H9 (cell line): ENCODE data around the gene PUM1. TPM values are rescaled to one million over a fixed set of nuclear protein-coding genes. Genes with fewer than 3 reads are reported as not detected.

ENCODE experiments used
- DNase-seq: peaks from one replicate; pipeline ENCODE4 v3.0.0-alpha.2; 2017
- H2AFZ ChIP-seq: one replicate; pipeline ENCODE4 v1.6.1; 2013; ENCODE audit warnings: mild to moderate bottlenecking, low read length, control low read depth, moderate library complexity
- H2AK5ac ChIP-seq: 2 replicates; pipeline ENCODE4 v1.6.1; 2013; ENCODE audit warnings: low read length, control low read depth, mixed read lengths; ENCODE audit not compliant: insufficient read length
- H2BK120ac ChIP-seq: one replicate; pipeline ENCODE4 v1.6.1; 2013; ENCODE audit warnings: low read depth, mild to moderate bottlenecking, low read length, control low read depth, inconsistent platforms; ENCODE audit not compliant: poor library complexity, severe bottlenecking
- H2BK12ac ChIP-seq: 2 replicates; pipeline ENCODE4 v1.6.1; 2013; ENCODE audit warnings: low read length, control low read depth, mixed read lengths, low read depth; ENCODE audit not compliant: insufficient read length
- H2BK15ac ChIP-seq: 2 replicates; pipeline ENCODE4 v1.6.1; 2013; ENCODE audit warnings: low read depth, low read length, control low read depth
- H2BK20ac ChIP-seq: one replicate; pipeline ENCODE4 v1.6.1; 2013; ENCODE audit warnings: low read depth, mild to moderate bottlenecking, low read length, control low read depth, inconsistent platforms; ENCODE audit not compliant: poor library complexity, severe bottlenecking
- H2BK5ac ChIP-seq: 2 replicates; pipeline ENCODE4 v1.6.1; 2013; ENCODE audit warnings: low read length, control low read depth, mixed read lengths; ENCODE audit not compliant: insufficient read length
- H3K14ac ChIP-seq: 2 replicates; pipeline ENCODE4 v1.6.1; 2013; ENCODE audit warnings: low read length, control low read depth; ENCODE audit not compliant: insufficient read depth
- H3K18ac ChIP-seq: 2 replicates; pipeline ENCODE4 v1.6.1; 2013; ENCODE audit warnings: low read depth, mild to moderate bottlenecking, mixed read lengths, low read length, control low read depth; ENCODE audit not compliant: insufficient read length
- H3K23ac ChIP-seq: 2 replicates; pipeline ENCODE4 v1.6.1; 2013; ENCODE audit warnings: low read length, control low read depth, mixed read lengths, low read depth; ENCODE audit not compliant: insufficient read length
- H3K23me2 ChIP-seq: 2 replicates; pipeline ENCODE4 v1.6.1; 2013; ENCODE audit warnings: low read depth, mild to moderate bottlenecking, mixed read lengths, low read length, control low read depth; ENCODE audit not compliant: insufficient read length, poor library complexity, severe bottlenecking
- H3K27ac ChIP-seq: 2 replicates; pipeline ENCODE4 v1.5.1; 2013; ENCODE audit warnings: low read length, control low read depth, mixed read lengths, low read depth; ENCODE audit not compliant: insufficient read length
- H3K27me3 ChIP-seq: 2 replicates; pipeline ENCODE4 v1.6.1; 2013; ENCODE audit warnings: low read length, control low read depth, inconsistent platforms; ENCODE audit not compliant: insufficient read depth
- H3K4ac ChIP-seq: 2 replicates; pipeline ENCODE4 v1.6.1; 2013; ENCODE audit warnings: low read depth, mild to moderate bottlenecking, control low read depth, inconsistent platforms, low read length, moderate library complexity
- H3K4me1 ChIP-seq: 2 replicates; pipeline ENCODE4 v1.6.1; 2013; ENCODE audit warnings: low read length, control low read depth, inconsistent platforms; ENCODE audit not compliant: insufficient read depth
- H3K4me2 ChIP-seq: 2 replicates; pipeline ENCODE4 v1.6.1; 2013; ENCODE audit warnings: low read length, control low read depth, mixed read lengths; ENCODE audit not compliant: insufficient read length, insufficient read depth
- H3K56ac ChIP-seq: 2 replicates; pipeline ENCODE4 v1.6.1; 2013; ENCODE audit warnings: low read depth, mild to moderate bottlenecking, mixed read lengths, low read length, control low read depth; ENCODE audit not compliant: insufficient read length
- H3K79me1 ChIP-seq: 2 replicates; pipeline ENCODE4 v1.6.1; 2013; ENCODE audit warnings: low read depth, mild to moderate bottlenecking, moderate library complexity, low read length, control low read depth, inconsistent platforms; ENCODE audit not compliant: insufficient read depth, poor library complexity, severe bottlenecking
- H3K79me2 ChIP-seq: 2 replicates; pipeline ENCODE4 v1.6.1; 2013; ENCODE audit warnings: low read length, control low read depth, inconsistent platforms; ENCODE audit not compliant: insufficient read depth
- H3K9ac ChIP-seq: 2 replicates; pipeline ENCODE4 v1.6.1; 2013; ENCODE audit warnings: low read length, control low read depth, mixed read lengths; ENCODE audit not compliant: insufficient read length; ENCODE audit errors: extremely low read depth
- H3K9me3 ChIP-seq: one replicate; pipeline ENCODE4 v1.6.1; 2013; ENCODE audit warnings: low read depth, low read length, inconsistent platforms; ENCODE audit not compliant: control insufficient read depth
- H3T11ph ChIP-seq: one replicate; pipeline ENCODE4 v1.6.1; 2013; ENCODE audit warnings: mild to moderate bottlenecking, low read length, control low read depth, inconsistent platforms
- H4K20me1 ChIP-seq: one replicate; pipeline ENCODE4 v1.6.1; 2013; ENCODE audit not compliant: control insufficient read depth, insufficient read length, insufficient read depth
- H4K5ac ChIP-seq: 2 replicates; pipeline ENCODE4 v1.6.1; 2013; ENCODE audit warnings: low read depth, mild to moderate bottlenecking, mixed read lengths, low read length, control low read depth; ENCODE audit not compliant: insufficient read length
- H4K8ac ChIP-seq: replicated peaks from 2 replicates; pipeline ENCODE4 v1.6.1; 2013; ENCODE audit warnings: low read length, control low read depth, mixed read lengths, low read depth; ENCODE audit not compliant: insufficient read length
- H4K91ac ChIP-seq: 2 replicates; pipeline ENCODE4 v1.6.1; 2013; ENCODE audit warnings: low read depth, mild to moderate bottlenecking, moderate library complexity, mixed read lengths, low read length, control low read depth; ENCODE audit not compliant: insufficient read length
- H3K27ac Mint-ChIP-seq, 3 experiments: 2 replicates in 2 of 3; 3 replicates in 1 of 3; pipeline ENCODE4 v1.8.0; 2020 to 2021; ENCODE audit warnings: mixed read lengths in 3 of 3, mild to moderate bottlenecking in 1 of 3, moderate library complexity in 1 of 3
- H3K27me3 Mint-ChIP-seq: 2 replicates; pipeline ENCODE4 v1.8.0; 2021; ENCODE audit warnings: low read depth, mild to moderate bottlenecking, moderate library complexity, mixed read lengths
- H3K36me3 Mint-ChIP-seq, 3 experiments: 2 replicates in 2 of 3; 3 replicates in 1 of 3; pipeline ENCODE4 v1.8.0; 2020 to 2021; ENCODE audit warnings: low read depth in 3 of 3, mixed read lengths in 3 of 3; ENCODE audit not compliant: insufficient read depth in 1 of 3
- H3K4me1 Mint-ChIP-seq, 2 experiments: 2 replicates each; pipeline ENCODE4 v1.8.0; 2020; ENCODE audit warnings: mixed read lengths in 2 of 2
- H3K4me3 Mint-ChIP-seq, 2 experiments: 2 replicates in 1 of 2; 3 replicates in 1 of 2; pipeline ENCODE4 v1.8.0; 2020 to 2021; ENCODE audit warnings: mild to moderate bottlenecking in 2 of 2, mixed read lengths in 2 of 2, moderate library complexity in 1 of 2
- H3K9me3 Mint-ChIP-seq, 2 experiments: 2 replicates in 1 of 2; 3 replicates in 1 of 2; pipeline ENCODE4 v1.8.0; 2020; ENCODE audit warnings: mild to moderate bottlenecking in 2 of 2, mixed read lengths in 2 of 2, moderate library complexity in 1 of 2
- WGBS: extraction: QIAGEN DNeasy Blood & Tissue Kit; methylation state at CpG from one replicate; pipeline ENCODE4 v1.1.7; 2013; ENCODE audit warnings: missing lambda C conversion rate, low lambda C conversion rate, mixed read lengths; ENCODE audit not compliant: insufficient read length; ENCODE audit errors: extremely low coverage; 5-methylcytosine and 5-hydroxymethylcytosine counted together
- total RNA-seq: library from RNA; stranded (reverse); gene quantifications from 2 replicates; pipeline ENCODE4 v1.2.1, GENCODE V29; 2021
- TF ChIP-seq, protein P1 (sequence below): fragments of 200-600 bp; sonication (generic); conservative IDR thresholded peaks from 3 replicates; pipeline ENCODE4 v1.8.0; 2021; ENCODE audit warnings: antibody characterized with exemption, mild to moderate bottlenecking

PUM1 gene
- total RNA-seq, 1 experiment from 2014 or later, result 164 TPM

DNA sequence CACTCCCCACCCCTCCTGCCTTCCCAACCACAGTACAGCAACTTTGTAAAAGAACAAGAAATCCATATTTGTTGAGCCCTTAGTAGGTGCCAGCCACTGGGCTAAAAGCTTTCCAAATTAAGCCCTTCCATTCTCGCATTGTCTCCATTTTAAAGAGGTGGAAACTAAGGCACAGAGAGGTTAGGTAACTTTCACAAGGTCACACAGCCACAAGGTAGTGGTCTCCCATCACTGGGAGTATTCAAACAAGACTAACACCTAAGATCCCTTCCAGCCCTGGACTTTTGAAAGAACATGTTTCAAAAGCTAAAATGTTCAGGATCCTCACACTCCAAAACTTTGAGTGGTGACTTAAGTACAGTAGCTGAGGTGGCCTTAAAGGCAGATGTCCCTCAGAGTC lies 160.1 kb downstream of the PUM1 start:
- Histone ChIP-seq H4K8ac (no peak overlapping the region), H3K27me3 (no peaks in the 10 kb centered on the region), H2BK15ac (no peak overlapping the region), H3K4me2 (no peak overlapping the region), H2AFZ (no peak overlapping the region), H3K56ac (no peak overlapping the region), H3K4ac (no peak overlapping the region), H4K91ac (no peak overlapping the region), H2AK5ac (no peak overlapping the region), H3K23ac (no peak overlapping the region), H3K14ac (no peak overlapping the region), H3K79me2 (0 out of 2 replicates have a peak, but pooled peaks cover 2% of the 10 kb centered on the region), H3T11ph (no peak overlapping the region), H3K4me1 (no peaks in the 10 kb centered on the region; the same call in 1 of the 2 replicates), H3K9me3 (no peaks in the 10 kb centered on the region), H3K23me2 (peaks cover 7% of the 10 kb centered on the region), H3K18ac (no peak overlapping the region), H4K5ac (no peak overlapping the region), H2BK5ac (no peak overlapping the region), H3K79me1 (no peaks in the 10 kb centered on the region), H4K20me1 (peaks cover 6% of the 10 kb centered on the region), H2BK20ac (no peak overlapping the region), H2BK12ac (no peak overlapping the region), H2BK120ac (no peak overlapping the region), H3K9ac (no peak overlapping the region), H3K27ac (no peak overlapping the region)
- Mint-ChIP-seq H3K4me3 (no peak overlapping the region), H3K27me3 (peaks cover 28% of the 10 kb centered on the region), H3K9me3 (no peaks in the 10 kb centered on the region), H3K4me1 (peaks cover 44 to 69% of the 10 kb centered on the region in 2 experiments), H3K27ac (no peak overlapping the region), H3K36me3 (no peaks in the 10 kb centered on the region)
- whole genome bisulfite sequencing, result no CpG with 5 or more reads among the region's 1 CpG
- no peak for DNase-seq
- TF ChIP-seq, protein P1, sequence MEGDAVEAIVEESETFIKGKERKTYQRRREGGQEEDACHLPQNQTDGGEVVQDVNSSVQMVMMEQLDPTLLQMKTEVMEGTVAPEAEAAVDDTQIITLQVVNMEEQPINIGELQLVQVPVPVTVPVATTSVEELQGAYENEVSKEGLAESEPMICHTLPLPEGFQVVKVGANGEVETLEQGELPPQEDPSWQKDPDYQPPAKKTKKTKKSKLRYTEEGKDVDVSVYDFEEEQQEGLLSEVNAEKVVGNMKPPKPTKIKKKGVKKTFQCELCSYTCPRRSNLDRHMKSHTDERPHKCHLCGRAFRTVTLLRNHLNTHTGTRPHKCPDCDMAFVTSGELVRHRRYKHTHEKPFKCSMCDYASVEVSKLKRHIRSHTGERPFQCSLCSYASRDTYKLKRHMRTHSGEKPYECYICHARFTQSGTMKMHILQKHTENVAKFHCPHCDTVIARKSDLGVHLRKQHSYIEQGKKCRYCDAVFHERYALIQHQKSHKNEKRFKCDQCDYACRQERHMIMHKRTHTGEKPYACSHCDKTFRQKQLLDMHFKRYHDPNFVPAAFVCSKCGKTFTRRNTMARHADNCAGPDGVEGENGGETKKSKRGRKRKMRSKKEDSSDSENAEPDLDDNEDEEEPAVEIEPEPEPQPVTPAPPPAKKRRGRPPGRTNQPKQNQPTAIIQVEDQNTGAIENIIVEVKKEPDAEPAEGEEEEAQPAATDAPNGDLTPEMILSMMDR, result no peak
